Heart left ventricle (tissue), 13 donors: ENCODE measurements around the gene KCNG2.

Experiments used
- CTCF ChIP-seq, 12 donors: fragments of 200-600 bp; sonication (generic) in 4 of 12; IDR thresholded peaks; one replicate each; pipeline versions ENCODE4 v1.5.0 to v1.8.0; 2018 to 2022; ENCODE audit warnings: antibody characterized with exemption in 12 of 12, mild to moderate bottlenecking in 5 of 12
- POLR2A ChIP-seq, 2 donors: fragments of 450-650 bp; IDR thresholded peaks; one replicate each; pipeline ENCODE4 v1.6.1; 2017; ENCODE audit warnings: antibody characterized with exemption in 2 of 2, mild to moderate bottlenecking in 2 of 2, moderate library complexity in 2 of 2
- donor health status: ischemic (EF 13 %, LVEDD 7.1; RV severe dilation, severe dysfunction).
- donor health status: DM: no; HTN: yes; CAD: no.
- donor health status: DM: no; HTN: no; CAD: no.
- donor health status: ischemic (EF 25% LVEDD 6.9; RV normal size, moderate dysfunction).
- donor health status: ischemic (EF 25% LVEDD 5.7; RV mildly dilated, moderate dysfunction).
- donor health status: ischemic (EF 35%, LVEDD 5.7; RV mildly dilated, moderate dysfunction).
- donor health status: nonischemic (EF 11% LVEDD 7.7; RV severe dilation, severe dysfunction).
- donor health status: DM: yes; HTN: yes; CAD: no.
- donor health status: PGD.
- donor health status: ischemic (EF 29% LVEDD 5.4; RV normal size, mild dysfunction).
- donor health status: nonischemic (EF 23%, LVEDD 6.1; RV moderate dilation, normal function).

DNA sequence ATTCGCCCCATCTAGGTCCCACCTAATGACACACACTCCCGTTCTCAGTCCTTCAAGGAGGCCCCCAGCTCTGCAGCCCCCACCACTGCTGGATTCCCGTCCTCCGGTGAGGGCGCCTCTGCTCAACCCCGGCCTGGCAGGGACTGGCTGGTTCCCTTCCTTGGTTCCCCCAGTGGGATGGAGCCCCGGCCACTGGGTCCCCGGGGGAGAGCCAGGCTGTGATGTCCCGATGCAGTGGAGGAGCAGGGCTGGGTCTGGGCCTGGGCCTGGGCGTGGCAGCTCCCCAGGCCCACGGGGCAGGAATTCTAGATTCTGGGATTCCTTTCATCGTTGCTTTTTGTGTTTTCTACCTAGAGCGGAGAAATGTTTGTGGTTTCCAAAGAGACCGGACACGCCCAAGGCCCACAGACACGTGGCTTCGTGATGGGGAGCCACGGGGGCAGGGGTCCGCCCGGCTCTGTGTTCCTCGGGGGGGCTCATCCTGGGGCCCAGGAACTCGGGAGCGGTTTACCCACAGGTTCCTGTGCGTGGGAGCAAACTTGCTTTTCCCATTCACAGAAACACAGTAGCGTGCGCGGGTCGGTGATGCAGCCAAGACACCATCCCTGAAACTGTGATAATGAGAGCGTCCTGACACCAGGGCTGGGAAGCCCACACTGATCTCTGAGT, 86.7 kb downstream of the KCNG2 start:
- no peak for TF ChIP-seq CTCF (IDR thresholded peaks at IDR 0.05)
- no peak for TF ChIP-seq POLR2A (IDR thresholded peaks at IDR 0.05)
